H1 (cell line): ENCODE measurements around the gene MBD5. TPM values are rescaled to one million over a fixed set of nuclear protein-coding genes. Genes with fewer than 3 reads are reported as not detected.

Source experiments
- EP300 ChIP-seq, 2 experiments: IDR thresholded peaks; 1 replicate in 1 of 2; 2 replicates in 1 of 2; pipeline ENCODE4 v1.6.1; 2011 to 2012; ENCODE audit warnings: low read depth in 2 of 2, low read length in 2 of 2, mild to moderate bottlenecking in 2 of 2, borderline replicate concordance in 1 of 2, inconsistent platforms in 1 of 2, moderate library complexity in 1 of 2
- JUND ChIP-seq: IDR thresholded peaks from 2 replicates; pipeline ENCODE4 v1.6.1; 2011; ENCODE audit warnings: mild to moderate bottlenecking, improper control_type of control experiment, low read length
- POLR2AphosphoS5 ChIP-seq: IDR thresholded peaks from 2 replicates; pipeline ENCODE4 v1.6.1; 2011; ENCODE audit warnings: low read depth, low read length
- RBBP5 ChIP-seq: IDR thresholded peaks from 2 replicates; pipeline ENCODE4 v1.7.1; 2012; ENCODE audit warnings: low read depth, mild to moderate bottlenecking, inconsistent platforms, low read length, moderate library complexity, borderline replicate concordance
- SP1 ChIP-seq: IDR thresholded peaks from 2 replicates; pipeline ENCODE4 v1.6.1; 2011; ENCODE audit warnings: low read depth, low read length
- TBP ChIP-seq: IDR thresholded peaks from 2 replicates; pipeline ENCODE4 v1.6.1; 2011; ENCODE audit warnings: low read depth, low read length, improper control_type of control experiment
- polyA plus RNA-seq, 7 experiments: library from polyadenylated mRNA; depleted of rRNA in 3 of 7; stranded (reverse) in 5 of 7; unstranded in 2 of 7; fragments of >200 nt in 5 of 7; fragments of 200-250 nt in 2 of 7; gene quantifications; 1 replicate in 5 of 7; 2 replicates in 1 of 7; 4 replicates in 1 of 7; pipeline versions ENCODE4 v1.2.1 to v1.2.3, GENCODE V29; 2011 to 2013; ENCODE audit warnings: missing spikeins in 2 of 7, mixed read lengths in 2 of 7
- total RNA-seq: library from RNA; stranded (reverse); fragmentation: NEBNext Ultra II Directional; extraction: Animal tissue kit (Norgen Biotek cat#: 25700); gene quantifications from 2 replicates; pipeline ENCODE4 v1.2.1, GENCODE V29; 2021
- TF ChIP-seq, protein P1 (sequence below): IDR thresholded peaks from 2 replicates; pipeline ENCODE4 v1.6.1; 2012; ENCODE audit warnings: inconsistent platforms

MBD5 gene
- total and polyA plus RNA-seq, 2 of the 8 experiments (the other 6 are each of a cell fraction or from before 2014, with no cell fraction given) = 9.7 to 29.4 TPM

DNA sequence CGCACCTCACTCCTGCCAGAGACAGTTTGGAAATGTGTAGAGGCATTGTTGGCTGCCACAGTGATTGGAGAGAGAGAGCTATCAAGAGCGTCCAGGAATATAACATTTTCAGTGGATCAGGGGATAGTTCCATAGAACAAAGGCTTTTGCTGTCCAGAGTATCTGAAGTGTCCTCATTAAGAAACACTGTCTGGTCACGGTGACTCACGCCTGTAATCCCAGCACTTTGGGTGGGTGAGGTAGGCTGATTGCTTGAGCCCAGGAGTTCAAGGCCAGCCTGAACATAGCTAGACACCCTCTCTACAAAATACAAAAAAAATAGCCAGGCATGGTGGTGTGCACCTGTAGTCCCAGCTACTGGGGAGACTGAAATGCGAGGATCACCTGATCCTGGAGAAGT is 231.1 kb downstream of the MBD5 start (continued):
- no peak for TF ChIP-seq SP1
- TF ChIP-seq, protein P1, sequence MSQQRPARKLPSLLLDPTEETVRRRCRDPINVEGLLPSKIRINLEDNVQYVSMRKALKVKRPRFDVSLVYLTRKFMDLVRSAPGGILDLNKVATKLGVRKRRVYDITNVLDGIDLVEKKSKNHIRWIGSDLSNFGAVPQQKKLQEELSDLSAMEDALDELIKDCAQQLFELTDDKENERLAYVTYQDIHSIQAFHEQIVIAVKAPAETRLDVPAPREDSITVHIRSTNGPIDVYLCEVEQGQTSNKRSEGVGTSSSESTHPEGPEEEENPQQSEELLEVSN = no peak
- no peak for TF ChIP-seq JUND
- no peak for TF ChIP-seq TBP
- TF ChIP-seq EP300 (IDR thresholded peaks at IDR 0.05; ENCODE audit: borderline replicate concordance in 1 of 2, low read depth in 2 of 2, low read length in 2 of 2) = no peak
- TF ChIP-seq RBBP5 = no peak
- TF ChIP-seq POLR2AphosphoS5 = no peak
